ENCODE data around the gene FGF3. TPM values are rescaled to one million over a fixed set of nuclear protein-coding genes. Genes with fewer than 3 reads are reported as not detected.

The FGF3 gene
- total RNA-seq, result not detected in 2 replicates

DNA sequence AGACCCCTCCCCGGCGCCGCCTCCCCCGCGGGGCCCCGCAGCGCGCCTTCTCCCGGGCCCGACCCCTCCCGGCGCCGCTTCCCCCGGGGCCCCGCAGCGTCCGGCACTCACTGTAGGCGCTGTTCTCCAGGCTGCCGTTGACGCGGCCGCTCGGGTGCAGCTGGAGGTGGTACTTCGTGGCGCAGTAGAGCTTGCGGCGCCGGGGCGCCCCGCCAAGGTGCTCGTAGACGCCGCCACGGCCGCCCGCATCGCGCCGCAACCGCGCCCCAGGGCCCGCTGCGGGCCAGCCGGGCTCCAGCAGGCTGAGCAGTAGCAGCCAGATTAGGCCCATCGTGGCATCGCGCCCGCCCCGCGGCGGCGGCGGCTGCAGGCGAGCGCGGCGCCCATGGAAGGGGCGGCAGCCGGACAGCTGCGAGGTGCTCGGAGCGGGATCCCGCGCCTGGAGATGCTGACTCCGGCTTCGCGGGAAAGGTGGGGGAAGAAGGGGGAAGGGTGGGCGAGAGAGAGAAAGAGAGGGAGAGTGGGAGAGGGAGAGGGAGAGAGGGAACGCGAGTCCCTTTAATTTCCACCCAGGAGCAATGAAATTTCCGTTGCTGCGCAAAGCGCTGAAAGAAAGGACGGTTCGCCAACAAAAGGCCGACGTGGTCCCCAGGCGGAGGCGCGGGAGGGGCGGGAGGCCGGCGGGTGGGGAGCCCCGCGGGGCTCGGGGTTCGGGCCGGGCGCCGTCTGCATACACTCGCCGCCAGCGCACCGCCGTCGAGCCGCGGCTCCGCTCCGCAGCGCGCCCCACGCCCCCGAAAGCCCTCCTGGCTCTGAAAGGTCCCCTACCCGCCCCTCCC is at the start of gene FGF3:
Gene FGF3 (minus strand): TSS at position 814 of the 839 bp plus-strand sequence. CDS start 483 bp downstream, at position 331.

DNA sequence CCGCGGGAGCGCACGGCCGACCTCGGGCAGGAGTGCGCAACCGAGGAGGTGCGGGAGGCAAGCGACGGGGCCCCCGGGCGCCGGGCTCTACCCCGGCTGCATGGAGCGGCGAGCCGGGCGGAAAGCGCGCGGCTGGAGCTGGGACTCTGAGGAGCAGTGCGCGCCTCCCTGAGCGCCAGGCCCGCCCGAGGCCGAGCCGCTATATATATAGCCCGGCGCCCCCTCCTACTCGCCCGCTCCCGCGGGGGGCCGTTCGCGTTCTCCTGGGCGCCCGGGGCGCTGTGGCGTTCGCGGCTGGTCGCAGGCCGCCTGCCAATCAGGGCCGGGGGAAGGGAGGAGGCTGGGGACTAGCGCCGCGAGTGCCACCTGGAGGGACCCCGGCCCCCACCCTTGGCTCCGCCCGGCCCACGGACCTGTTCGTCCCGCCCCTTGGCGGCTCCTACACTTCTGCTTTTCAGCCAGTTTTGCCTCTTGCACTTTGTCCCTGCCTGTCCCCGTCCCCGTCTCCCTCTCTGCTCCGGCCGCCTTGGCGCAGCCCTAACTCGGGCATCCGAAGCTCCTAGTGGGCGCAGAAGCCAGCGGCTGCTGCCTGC is 44.0 kb downstream of the FGF3 start, which contains the start of gene FGF4:
Gene FGF4 (minus strand): TSS at position 179 of the 593 bp plus-strand sequence. CDS start 257 bp downstream, outside the sequence.

Other genes starting within 250 kb of the FGF3 start
- gene CCND1, start 178.3 kb downstream of the FGF3 start, total RNA-seq, result 81.3 and 297 TPM in 2 replicates
- gene LTO1, start 144.1 kb downstream of the FGF3 start, total RNA-seq, result 17.3 and 19.4 TPM in 2 replicates
- not detected in 2 replicates for gene FGF19, start 115.4 kb downstream of the FGF3 start, total RNA-seq
- gene FGF4, start 44.1 kb downstream of the FGF3 start, total RNA-seq, result not detected in 2 replicates